Activated T-helper 17 cell treated with anti-CD3 and anti-CD28 coated beads, Interleukin-2, amount 50 U/mL, for 72 hours (primary cell): ENCODE data around the gene A3GALT2. TPM values are rescaled to one million over a fixed set of nuclear protein-coding genes. Genes with fewer than 3 reads are reported as not detected.

Source experiments
- ATAC-seq: fragments of 150-1000 bp; cut with Tn5 transposase; replicated peaks from 2 replicates; pipeline ENCODE4 v1.10.0; 2021; ENCODE audit warnings: mild to moderate bottlenecking, moderate library complexity
- H3K27ac Mint-ChIP-seq: one replicate; pipeline ENCODE4 v1.8.0; 2022; ENCODE audit warnings: mixed read lengths
- H3K27me3 Mint-ChIP-seq: one replicate; pipeline ENCODE4 v1.8.0; 2022; ENCODE audit warnings: mixed read lengths
- H3K36me3 Mint-ChIP-seq: one replicate; pipeline ENCODE4 v1.8.0; 2022; ENCODE audit warnings: low read depth, mild to moderate bottlenecking, mixed read lengths
- H3K4me1 Mint-ChIP-seq: one replicate; pipeline ENCODE4 v1.8.0; 2022; ENCODE audit warnings: mixed read lengths
- H3K4me3 Mint-ChIP-seq: one replicate; pipeline ENCODE4 v1.8.0; 2022; ENCODE audit warnings: mild to moderate bottlenecking, mixed read lengths
- H3K9me3 Mint-ChIP-seq: one replicate; pipeline ENCODE4 v1.8.0; 2022; ENCODE audit warnings: mixed read lengths
- total RNA-seq, 2 donors: library from RNA; stranded (reverse); gene quantifications; one replicate each; pipeline ENCODE4 v1.2.3, GENCODE V29; 2022

Gene A3GALT2
- total RNA-seq, 2 donors from 2014 or later = not detected

GRCh38 chr1:33358795-33359503 is 38.1 kb upstream of the A3GALT2 start:
- Mint-ChIP-seq H3K4me3 (no peak overlapping the region), H3K27ac (no peak overlapping the region), H3K36me3 (no peaks in the 10 kb centered on the region), H3K4me1 (peaks cover 5% of the 10 kb centered on the region), H3K9me3 (no peaks in the 10 kb centered on the region), H3K27me3 (no peaks in the 10 kb centered on the region)
- no peak for ATAC-seq

- Mint-ChIP-seq H3K27ac (no peak overlapping the region), H3K27me3 (no peaks in the 10 kb centered on the region), H3K9me3 (no peaks in the 10 kb centered on the region), H3K36me3 (no peaks in the 10 kb centered on the region), H3K4me1 (peaks cover 5% of the 10 kb centered on the region), H3K4me3 (no peak overlapping the region)
- ATAC-seq = no peak
Measured at GRCh38 chr1:33358114-33358794, 37.4 kb upstream of the A3GALT2 start.

GRCh38 chr1:33357099-33357498 is 36.2 kb upstream of the A3GALT2 start:
- no peak overlapping the region for H3K27ac Mint-ChIP-seq
- H3K27me3 Mint-ChIP-seq = no peaks in the 10 kb centered on the region
- peaks cover 5% of the 10 kb centered on the region for H3K4me1 Mint-ChIP-seq
- H3K36me3 Mint-ChIP-seq = no peaks in the 10 kb centered on the region
- no peak overlapping the region for H3K4me3 Mint-ChIP-seq
- no peak for ATAC-seq
- H3K9me3 Mint-ChIP-seq = no peaks in the 10 kb centered on the region

- ATAC-seq = no peak
- H3K27ac Mint-ChIP-seq = no peak overlapping the region
- peaks cover 6% of the 10 kb centered on the region for H3K36me3 Mint-ChIP-seq
- H3K27me3 Mint-ChIP-seq = no peaks in the 10 kb centered on the region
- no peaks in the 10 kb centered on the region for H3K9me3 Mint-ChIP-seq
- H3K4me1 Mint-ChIP-seq = peaks cover 13% of the 10 kb centered on the region
- no peak overlapping the region for H3K4me3 Mint-ChIP-seq
Measured at GRCh38 chr1:33354707-33355316, 33.9 kb upstream of the A3GALT2 start.

GRCh38 chr1:33353531-33353930 is 32.6 kb upstream of the A3GALT2 start:
- Mint-ChIP-seq H3K27me3 (no peaks in the 10 kb centered on the region), H3K36me3 (peaks cover 12% of the 10 kb centered on the region), H3K9me3 (no peaks in the 10 kb centered on the region), H3K4me3 (no peak overlapping the region), H3K27ac (peak overlapping the region; percentile 18), H3K4me1 (peaks cover 16% of the 10 kb centered on the region)
- ATAC-seq = no peak

- Mint-ChIP-seq H3K4me3 (peak overlapping the region; percentile 95), H3K36me3 (peaks cover 31% of the 10 kb centered on the region), H3K27me3 (no peaks in the 10 kb centered on the region), H3K4me1 (peaks cover 33% of the 10 kb centered on the region), H3K9me3 (no peaks in the 10 kb centered on the region), H3K27ac (peak overlapping the region; percentile 89)
- ATAC-seq = no peak
Measured at GRCh38 chr1:33351281-33351660, 30.4 kb upstream of the A3GALT2 start.

GRCh38 chr1:33350611-33351280 is 29.8 kb upstream of the A3GALT2 start:
- Mint-ChIP-seq H3K9me3 (no peaks in the 10 kb centered on the region), H3K27ac (peak overlapping the region; percentile 89), H3K36me3 (peaks cover 35% of the 10 kb centered on the region)

GRCh38 chr1:33349778-33350610 is 29.1 kb upstream of the A3GALT2 start:
- Mint-ChIP-seq H3K4me1 (peaks cover 33% of the 10 kb centered on the region), H3K4me3 (peak overlapping the region; percentile 95), H3K27ac (peak overlapping the region; percentile 89), H3K9me3 (no peaks in the 10 kb centered on the region), H3K36me3 (peaks cover 42% of the 10 kb centered on the region), H3K27me3 (no peaks in the 10 kb centered on the region)
- peak; percentile 85 for ATAC-seq

More at GRCh38 chr1:33350611-33351280, 29.8 kb upstream of the A3GALT2 start:
- Mint-ChIP-seq H3K4me3 (peak overlapping the region; percentile 95), H3K27me3 (no peaks in the 10 kb centered on the region), H3K4me1 (peaks cover 33% of the 10 kb centered on the region)
- ATAC-seq = no peak

- peaks cover 33% of the 10 kb centered on the region for H3K4me1 Mint-ChIP-seq
Measured at GRCh38 chr1:33349081-33349759, 28.3 kb upstream of the A3GALT2 start.

GRCh38 chr1:33348676-33349080 is 27.8 kb upstream of the A3GALT2 start:
- no peaks in the 10 kb centered on the region for H3K27me3 Mint-ChIP-seq
- peak overlapping the region; percentile 94 for H3K4me3 Mint-ChIP-seq
- peaks cover 33% of the 10 kb centered on the region for H3K4me1 Mint-ChIP-seq
- H3K36me3 Mint-ChIP-seq = peaks cover 55% of the 10 kb centered on the region
- no peaks in the 10 kb centered on the region for H3K9me3 Mint-ChIP-seq
- H3K27ac Mint-ChIP-seq = peak overlapping the region; percentile 95
- ATAC-seq = peak; percentile 35

More at GRCh38 chr1:33349081-33349759, 28.3 kb upstream of the A3GALT2 start:
- H3K4me3 Mint-ChIP-seq = peak overlapping the region; percentile 94
- peak overlapping the region; percentile 95 for H3K27ac Mint-ChIP-seq
- peak; percentile 39 for ATAC-seq
- no peaks in the 10 kb centered on the region for H3K27me3 Mint-ChIP-seq
- H3K9me3 Mint-ChIP-seq = no peaks in the 10 kb centered on the region
- peaks cover 50% of the 10 kb centered on the region for H3K36me3 Mint-ChIP-seq

- no peak for ATAC-seq
- H3K4me3 Mint-ChIP-seq = peak overlapping the region; percentile 94
- H3K36me3 Mint-ChIP-seq = peaks cover 60% of the 10 kb centered on the region
- no peaks in the 10 kb centered on the region for H3K9me3 Mint-ChIP-seq
- H3K27ac Mint-ChIP-seq = peak overlapping the region; percentile 95
- H3K27me3 Mint-ChIP-seq = no peaks in the 10 kb centered on the region
- peaks cover 33% of the 10 kb centered on the region for H3K4me1 Mint-ChIP-seq
Measured at GRCh38 chr1:33348194-33348593, 27.3 kb upstream of the A3GALT2 start.

GRCh38 chr1:33347650-33347992 is 26.7 kb upstream of the A3GALT2 start:
- Mint-ChIP-seq H3K36me3 (peaks cover 66% of the 10 kb centered on the region), H3K27ac (peak overlapping the region; percentile 78), H3K4me1 (peaks cover 36% of the 10 kb centered on the region), H3K4me3 (peak overlapping the region; percentile 94), H3K27me3 (no peaks in the 10 kb centered on the region), H3K9me3 (no peaks in the 10 kb centered on the region)
- no peak for ATAC-seq

- H3K4me1 Mint-ChIP-seq = peaks cover 38% of the 10 kb centered on the region
Measured at GRCh38 chr1:33346927-33347649, 26.2 kb upstream of the A3GALT2 start.

More at GRCh38 chr1:33346927-33347649, 26.2 kb upstream of the A3GALT2 start:
- H3K27me3 Mint-ChIP-seq = no peaks in the 10 kb centered on the region
- no peak for ATAC-seq
- no peaks in the 10 kb centered on the region for H3K9me3 Mint-ChIP-seq
- peak overlapping the region; percentile 94 for H3K4me3 Mint-ChIP-seq
- H3K27ac Mint-ChIP-seq = peak overlapping the region; percentile 78
- H3K36me3 Mint-ChIP-seq = peaks cover 71% of the 10 kb centered on the region
